ENCODE data around the gene DNAJB6.

- TF ChIP-seq, protein P1, sequence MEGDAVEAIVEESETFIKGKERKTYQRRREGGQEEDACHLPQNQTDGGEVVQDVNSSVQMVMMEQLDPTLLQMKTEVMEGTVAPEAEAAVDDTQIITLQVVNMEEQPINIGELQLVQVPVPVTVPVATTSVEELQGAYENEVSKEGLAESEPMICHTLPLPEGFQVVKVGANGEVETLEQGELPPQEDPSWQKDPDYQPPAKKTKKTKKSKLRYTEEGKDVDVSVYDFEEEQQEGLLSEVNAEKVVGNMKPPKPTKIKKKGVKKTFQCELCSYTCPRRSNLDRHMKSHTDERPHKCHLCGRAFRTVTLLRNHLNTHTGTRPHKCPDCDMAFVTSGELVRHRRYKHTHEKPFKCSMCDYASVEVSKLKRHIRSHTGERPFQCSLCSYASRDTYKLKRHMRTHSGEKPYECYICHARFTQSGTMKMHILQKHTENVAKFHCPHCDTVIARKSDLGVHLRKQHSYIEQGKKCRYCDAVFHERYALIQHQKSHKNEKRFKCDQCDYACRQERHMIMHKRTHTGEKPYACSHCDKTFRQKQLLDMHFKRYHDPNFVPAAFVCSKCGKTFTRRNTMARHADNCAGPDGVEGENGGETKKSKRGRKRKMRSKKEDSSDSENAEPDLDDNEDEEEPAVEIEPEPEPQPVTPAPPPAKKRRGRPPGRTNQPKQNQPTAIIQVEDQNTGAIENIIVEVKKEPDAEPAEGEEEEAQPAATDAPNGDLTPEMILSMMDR (IDR thresholded peaks at IDR 0.05), result no peak
- TF ChIP-seq CREB1 (CRISPR knock-in tag; IDR thresholded peaks at IDR 0.05), result no peak
- no peak for TF ChIP-seq USF1 (CRISPR knock-in tag; IDR thresholded peaks at IDR 0.05)
- no peak for TF ChIP-seq OVOL2 (CRISPR knock-in tag; IDR thresholded peaks at IDR 0.05; ENCODE audit: borderline replicate concordance)
- no peak for TF ChIP-seq ETV6 (CRISPR knock-in tag; IDR thresholded peaks at IDR 0.05)
These were observed 123.9 kb downstream of the DNAJB6 start for GRCh38 chr7:157460721-157461120.

Measured in WTC11 (cell line).